NCI-H2171 (cell line): ENCODE measurements around the gene PLEKHA4.
A peak's percentile ranks its signal among the peaks of the same experiment; 100 is the strongest.
"Not testable (repeated sequence)": the region's sequence is repeated elsewhere in the genome, so short reads cannot be mapped to it uniquely, and the experiment has no call there.

Experiments used
- DNase-seq: peaks from one replicate; lab custom pipeline; 2025; lab: John Stamatoyannopoulos, UW

PLEKHA4 gene

DNA sequence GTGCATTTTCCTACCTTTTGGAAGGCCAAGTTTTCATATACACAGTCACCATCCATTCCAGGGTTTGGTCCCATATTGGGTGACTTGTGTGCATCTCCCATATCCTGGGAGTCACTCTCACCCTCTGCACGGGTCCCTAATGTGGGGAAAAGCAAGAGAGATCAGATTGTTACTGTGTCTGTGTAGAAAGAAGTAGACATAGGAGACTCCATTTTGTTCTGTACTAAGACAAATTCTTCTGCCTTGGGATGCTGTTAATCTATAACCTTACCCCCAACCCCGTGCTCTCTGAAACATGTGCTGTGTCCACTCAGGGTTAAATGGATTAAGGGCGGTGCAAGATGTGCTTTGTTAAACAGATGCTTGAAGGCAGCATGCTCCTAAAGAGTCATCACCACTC is 21.1 kb upstream of the PLEKHA4 start:
- not testable (repeated sequence) for DNase-seq

- no peak for DNase-seq
These were observed 19.6 kb upstream of the PLEKHA4 start for GRCh38 chr19:48887861-48888612.

DNA sequence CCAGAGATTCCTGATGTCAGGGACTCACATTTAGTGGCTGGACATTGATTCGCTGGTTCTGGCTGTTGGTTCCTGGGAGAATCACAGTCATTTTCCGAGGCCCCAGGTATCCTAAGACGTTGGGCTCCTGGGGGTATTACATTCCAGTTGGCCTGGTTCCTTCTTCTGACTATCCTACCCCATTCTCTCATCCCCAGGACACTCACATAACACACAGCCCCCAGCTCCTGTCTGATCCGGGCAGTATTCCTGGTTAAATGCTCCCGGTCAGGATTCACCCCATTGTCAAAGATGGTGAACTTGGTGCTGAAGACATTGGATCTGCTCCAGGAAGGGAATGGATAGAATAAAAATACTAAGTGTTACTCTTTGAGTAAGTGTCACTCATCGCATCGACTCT is 15.3 kb upstream of the PLEKHA4 start:
- no peak for DNase-seq

GRCh38 chr19:48881741-48882657 is 13.6 kb upstream of the PLEKHA4 start:
- peak; percentile 19 for DNase-seq

DNA sequence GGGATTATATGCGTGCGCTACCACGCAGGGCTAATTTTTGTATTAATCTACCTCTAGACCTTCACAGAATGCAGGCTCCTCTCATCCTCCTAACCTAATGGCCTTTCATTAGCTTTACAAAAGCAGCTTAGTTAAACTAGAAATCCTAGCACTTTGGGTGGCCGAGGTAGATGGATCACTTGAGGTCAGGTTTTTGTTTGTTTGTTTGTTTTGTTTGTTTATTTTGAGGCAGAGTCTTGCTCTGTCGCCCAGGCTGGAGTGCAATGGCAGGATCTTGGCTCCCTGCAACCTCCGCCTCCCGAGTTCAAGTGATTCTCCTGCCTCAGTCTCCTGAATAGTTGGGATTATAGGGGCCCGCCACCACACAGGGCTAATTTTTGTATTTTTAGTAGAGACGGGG is 11.3 kb upstream of the PLEKHA4 start:
- not testable (repeated sequence) for DNase-seq

- no peak for DNase-seq
These were observed 10.7 kb upstream of the PLEKHA4 start for GRCh38 chr19:48879025-48879637.

- no peak for DNase-seq
These were observed 10.0 kb upstream of the PLEKHA4 start for GRCh38 chr19:48878196-48879024.

DNA sequence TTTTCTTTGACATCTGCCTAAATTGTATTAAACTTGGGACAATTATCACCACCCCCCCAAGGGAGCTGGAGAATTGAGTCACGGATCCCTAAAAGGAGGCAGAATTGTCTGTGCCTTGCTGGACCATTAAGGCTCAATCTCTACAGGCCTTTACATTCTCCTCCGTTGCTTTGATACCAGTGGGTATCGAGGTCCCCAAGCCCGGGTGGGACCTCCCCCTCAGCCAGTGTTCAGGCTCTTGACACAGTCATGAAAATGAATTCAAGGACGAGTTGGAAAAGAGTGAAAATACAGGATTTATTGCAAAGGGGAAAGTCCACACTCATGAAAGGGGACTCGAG is 9.4 kb upstream of the PLEKHA4 start:
- DNase-seq: no peak

GRCh38 chr19:48876043-48876981 is 7.9 kb upstream of the PLEKHA4 start:
- DNase-seq: not testable (repeated sequence)

- peak; percentile 53 for DNase-seq
These were observed 6.1 kb upstream of the PLEKHA4 start for GRCh38 chr19:48874303-48875135.

- no peak for DNase-seq
These were observed 5.3 kb upstream of the PLEKHA4 start for GRCh38 chr19:48873476-48874302.

GRCh38 chr19:48872884-48873475 is 4.6 kb upstream of the PLEKHA4 start:
- DNase-seq: peak; percentile 49

- peak; percentile 92 for DNase-seq
These were observed 3.9 kb upstream of the PLEKHA4 start, which contains the start of gene PPP1R15A for GRCh38 chr19:48872182-48872883. Gene PPP1R15A, plus strand, starts transcription at chr19:48872421. Its CDS starts 813 bp downstream, at chr19:48873234.

DNA sequence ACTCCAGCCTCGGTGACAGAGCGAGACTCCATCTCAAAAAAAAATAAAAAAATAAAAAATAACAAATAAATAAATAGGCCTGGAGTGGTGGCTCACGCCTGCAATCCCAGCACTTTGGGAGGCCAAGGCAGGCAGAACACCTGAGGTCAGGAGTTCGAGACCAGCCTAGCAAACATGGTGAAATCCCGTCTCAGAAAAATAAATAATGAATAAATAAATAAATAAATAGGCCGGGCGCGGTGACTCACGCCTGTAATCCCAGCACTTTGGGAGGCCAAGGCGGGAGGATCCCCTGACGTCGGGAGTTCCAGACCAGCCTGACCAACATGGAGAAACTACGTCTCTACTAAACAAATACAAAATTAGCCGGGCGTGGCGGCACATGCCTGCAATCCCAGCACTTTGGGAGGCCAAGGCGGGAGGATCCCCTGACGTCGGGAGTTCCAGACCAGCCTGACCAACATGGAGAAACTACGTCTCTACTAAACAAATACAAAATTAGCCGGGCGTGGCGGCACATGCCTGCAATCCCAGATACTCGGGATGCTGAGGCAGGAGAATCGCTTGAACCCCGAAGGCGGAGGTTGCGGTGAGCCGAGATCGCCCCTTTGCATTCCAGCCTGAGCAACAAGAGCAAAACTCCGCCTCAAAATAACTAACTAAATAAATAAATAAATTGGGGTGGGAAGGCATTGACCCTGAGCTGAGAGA is 3.2 kb upstream of the PLEKHA4 start:
- DNase-seq: not testable (repeated sequence)

DNA sequence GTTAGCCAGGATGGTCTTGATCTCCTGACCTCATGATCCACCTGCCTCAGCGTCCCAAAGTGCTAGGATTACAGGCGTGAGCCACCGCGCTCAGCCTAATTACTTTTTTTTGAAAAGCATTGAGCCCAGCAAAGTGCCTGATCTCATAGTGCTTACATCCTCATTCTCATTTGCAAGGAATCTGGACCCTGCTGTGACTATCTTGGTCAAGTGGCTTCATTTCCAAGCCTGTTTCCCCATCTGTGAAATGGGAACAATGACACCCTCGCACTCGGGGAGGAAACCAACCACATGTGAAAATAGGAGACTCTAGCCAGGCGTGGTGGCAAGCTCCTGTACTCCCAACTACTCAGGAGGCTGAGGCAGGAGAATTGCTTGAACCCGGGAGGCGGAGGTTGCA is 1.6 kb upstream of the PLEKHA4 start:
- DNase-seq: no peak

DNA sequence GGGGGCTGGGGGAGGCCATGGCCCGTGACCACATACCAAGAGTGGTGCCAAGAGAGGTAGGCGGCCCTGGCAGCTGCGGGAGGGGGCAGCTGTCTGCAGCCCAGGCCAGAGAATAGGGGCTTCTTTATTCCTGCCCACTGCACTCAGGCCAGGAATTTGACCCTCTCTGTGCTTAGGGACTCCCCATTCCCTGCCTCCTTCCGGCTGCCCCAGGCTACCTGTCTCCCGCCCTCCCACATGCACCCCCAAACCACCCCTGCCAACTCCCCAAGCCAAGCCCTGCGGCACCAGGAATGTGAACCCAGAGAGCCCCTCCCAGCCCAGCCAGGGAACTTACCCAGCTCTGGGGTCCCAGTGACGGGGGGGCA is 687 bp downstream of the PLEKHA4 start:
- DNase-seq: no peak

DNA sequence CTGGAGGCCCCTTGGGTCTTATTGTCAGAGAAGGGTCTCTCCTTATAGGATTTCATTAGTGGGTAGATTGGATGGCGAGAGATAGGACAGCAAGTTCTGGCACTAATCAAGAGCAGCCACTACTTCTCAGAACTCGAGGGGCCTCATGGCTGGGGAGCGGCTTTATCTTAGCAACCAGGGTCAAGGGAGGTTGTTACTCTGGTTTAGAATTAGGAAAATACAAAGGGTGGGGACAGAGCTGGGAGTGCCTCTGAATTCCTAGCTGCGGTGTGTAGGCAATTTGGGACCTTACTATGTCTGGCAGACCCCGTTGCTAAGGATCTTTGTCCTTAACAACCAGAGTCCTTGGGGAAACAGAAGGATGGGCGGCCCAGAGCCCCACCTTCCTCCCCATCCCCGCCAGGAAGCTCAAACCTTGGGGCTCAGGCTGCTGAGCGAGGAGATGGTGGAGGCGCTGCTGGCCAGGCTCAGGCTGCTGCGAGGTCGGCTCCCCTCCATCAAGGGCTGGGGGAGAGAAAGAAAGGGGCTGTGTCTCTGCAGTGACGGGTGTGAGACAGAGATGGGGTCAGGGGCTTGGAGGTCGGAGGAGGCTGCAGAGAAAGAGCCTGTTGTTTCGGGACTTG is 1.2 kb downstream of the PLEKHA4 start:
- DNase-seq: no peak
